T-cell (primary cell): ENCODE results near the gene UNC79. TPM values are rescaled to one million over a fixed set of nuclear protein-coding genes. Genes with fewer than 3 reads are reported as not detected.

Experiments
- ATAC-seq, 4 experiments: fragments of 200-7000 bp in 3 of 4; fragments of 150-1000 bp in 1 of 4; cut with Tn5 transposase; replicated peaks in 1 of 4; 1 replicate in 3 of 4; 2 replicates in 1 of 4; pipeline ENCODE4 v1.10.0; 2021; ENCODE audit warnings: moderate library complexity in 3 of 4, mild to moderate bottlenecking in 2 of 4, moderate number of reproducible peaks in 1 of 4
- CTCF ChIA-PET, 2 donors: fragments of 300-600 bp; sonication (Branson Sonifier 250); formaldehyde crosslinking; loops; one replicate each; lab custom pipeline; 2022; ENCODE audit warnings: antibody characterized with exemption in 2 of 2; lab: Charles Lee
- POLR2A ChIA-PET, 2 donors: fragments of 300-600 bp; sonication (Branson Sonifier 250); formaldehyde crosslinking; loops; one replicate each; lab custom pipeline; 2022; ENCODE audit warnings: antibody characterized with exemption in 2 of 2; lab: Charles Lee
- DNase-seq, 35 experiments: peaks; one replicate each; pipeline versions ENCODE4 v3.0.0 to v3.0.0-alpha.2; 2013 to 2023
- H3K27ac ChIP-seq: one replicate; pipeline ENCODE4 v1.5.1; 2013; ENCODE audit warnings: low read length
- H3K27me3 ChIP-seq, 2 experiments: replicated peaks in 1 of 2; 1 replicate in 1 of 2; 2 replicates in 1 of 2; pipeline versions ENCODE4 v1.6.1 to v1.7.0; 2013; ENCODE audit warnings: low read length in 1 of 2, mixed read lengths in 1 of 2; ENCODE audit not compliant: control insufficient read depth in 2 of 2, insufficient read depth in 2 of 2; ENCODE audit errors: extremely low read depth in 1 of 2
- H3K36me3 ChIP-seq, 2 donors: 1 replicate in 1 of 2; 2 replicates in 1 of 2; pipeline versions ENCODE4 v1.6.1 to v1.7.0; 2013; ENCODE audit warnings: low read length in 1 of 2; ENCODE audit not compliant: control insufficient read depth in 2 of 2, insufficient read depth in 1 of 2; ENCODE audit errors: extremely low read depth in 1 of 2
- H3K4me1 ChIP-seq, 2 experiments: 1 replicate in 1 of 2; 2 replicates in 1 of 2; pipeline versions ENCODE4 v1.6.1 to v1.7.0; 2013; ENCODE audit warnings: low read length in 2 of 2, mixed read lengths in 1 of 2; ENCODE audit not compliant: insufficient read depth in 2 of 2, control insufficient read depth in 1 of 2; ENCODE audit errors: extremely low read depth in 1 of 2
- H3K4me3 ChIP-seq, 2 donors: 1 replicate in 1 of 2; 2 replicates in 1 of 2; pipeline versions ENCODE4 v1.5.1 to v1.7.0; 2013; ENCODE audit warnings: mild to moderate bottlenecking in 2 of 2, low read length in 1 of 2, moderate library complexity in 1 of 2; ENCODE audit not compliant: control insufficient read depth in 1 of 2; ENCODE audit errors: extremely low read depth in 1 of 2
- H3K9me3 ChIP-seq: 2 replicates; pipeline ENCODE4 v1.7.0; 2013
- H3K27ac Mint-ChIP-seq, 2 donors: one replicate each; pipeline ENCODE4 v1.8.0; 2020 to 2021; ENCODE audit warnings: mild to moderate bottlenecking in 2 of 2, mixed read lengths in 2 of 2
- H3K27me3 Mint-ChIP-seq, 2 donors: one replicate each; pipeline ENCODE4 v1.8.0; 2021 to 2022; ENCODE audit warnings: mixed read lengths in 2 of 2
- H3K36me3 Mint-ChIP-seq: one replicate; pipeline ENCODE4 v1.8.0; 2021; ENCODE audit warnings: mixed read lengths
- H3K4me1 Mint-ChIP-seq, 3 donors: one replicate each; pipeline ENCODE4 v1.8.0; 2020 to 2022; ENCODE audit warnings: mixed read lengths in 3 of 3, mild to moderate bottlenecking in 1 of 3
- H3K4me3 Mint-ChIP-seq, 3 donors: one replicate each; pipeline ENCODE4 v1.8.0; 2020 to 2022; ENCODE audit warnings: mild to moderate bottlenecking in 3 of 3, mixed read lengths in 3 of 3, moderate library complexity in 3 of 3
- H3K9me3 Mint-ChIP-seq, 3 donors: one replicate each; pipeline ENCODE4 v1.8.0; 2020 to 2022; ENCODE audit warnings: mixed read lengths in 3 of 3
- WGBS: methylation state at CpG from one replicate; pipeline ENCODE4 v1.1.5; 2013; ENCODE audit warnings: missing lambda C conversion rate; ENCODE audit not compliant: insufficient coverage; 5-methylcytosine and 5-hydroxymethylcytosine counted together
- total RNA-seq, 35 experiments: library from RNA in 6 of 35; stranded (reverse) in 6 of 35; fragments of 120-200 nt in 1 of 35; gene quantifications; one replicate each; pipeline versions ENCODE4 v1.2.1 to v1.2.4 and lab custom pipeline; 2013 to 2026

UNC79 gene
- total RNA-seq, 5 donors from 2014 or later (not counting 1 experiment from before 2014, with no cell fraction given): 0.06 to 0.07 TPM; not detected in 3

- H3K27ac Mint-ChIP-seq: no peak overlapping the region
- H3K9me3 Mint-ChIP-seq: no peaks in the 10 kb centered on the region
- H3K36me3 ChIP-seq: no peaks in the 10 kb centered on the region
- ChIA-PET POLR2A (no interaction called here), CTCF (no interaction called here)
- H3K4me1 Mint-ChIP-seq: no peaks in the 10 kb centered on the region
- 87% methylated on average over 11 of the region's 21 CpGs for WGBS
- no peaks in the 10 kb centered on the region for H3K4me1 ChIP-seq
- H3K9me3 ChIP-seq: no peaks in the 10 kb centered on the region
- DNase-seq (no peak), ATAC-seq (no peak)
- no peaks in the 10 kb centered on the region for H3K27me3 ChIP-seq
- no peak overlapping the region for H3K4me3 Mint-ChIP-seq
- peaks cover 0 to 3% of the 10 kb centered on the region in 2 donors for H3K27me3 Mint-ChIP-seq
- H3K36me3 Mint-ChIP-seq: no peaks in the 10 kb centered on the region
- H3K4me3 ChIP-seq: no peak overlapping the region
- H3K27ac ChIP-seq: no peak overlapping the region
Observed at GRCh38 chr14:93725002-93725582, 294.4 kb downstream of the UNC79 start.

GRCh38 chr14:93725993-93726392 lies 295.3 kb downstream of the UNC79 start:
- Mint-ChIP-seq H3K27me3 (peaks cover 0 to 3% of the 10 kb centered on the region in 2 donors), H3K4me1 (no peaks in the 10 kb centered on the region), H3K4me3 (no peak overlapping the region), H3K27ac (no peak overlapping the region), H3K36me3 (no peaks in the 10 kb centered on the region), H3K9me3 (no peaks in the 10 kb centered on the region)
- no peaks in the 10 kb centered on the region for H3K9me3 ChIP-seq
- ATAC-seq (no peak), DNase-seq (no peak)
- CTCF ChIA-PET: no interaction called here
- WGBS: 100% methylated on average over 6 of the region's 9 CpGs
- H3K27me3 ChIP-seq: no peaks in the 10 kb centered on the region
- H3K27ac ChIP-seq: no peak overlapping the region
- H3K4me1 ChIP-seq: no peaks in the 10 kb centered on the region
- H3K4me3 ChIP-seq: no peak overlapping the region
- POLR2A ChIA-PET: no interaction called here
- no peaks in the 10 kb centered on the region for H3K36me3 ChIP-seq

GRCh38 chr14:93727039-93727740 lies 296.5 kb downstream of the UNC79 start:
- 74% methylated on average over 19 of the region's 23 CpGs for WGBS

GRCh38 chr14:93727917-93728650 lies 297.3 kb downstream of the UNC79 start:
- Mint-ChIP-seq H3K27me3 (peaks cover 0 to 3% of the 10 kb centered on the region in 2 donors), H3K27ac (no peak overlapping the region), H3K36me3 (no peaks in the 10 kb centered on the region), H3K9me3 (no peaks in the 10 kb centered on the region), H3K4me1 (no peaks in the 10 kb centered on the region), H3K4me3 (no peak overlapping the region)
- no peaks in the 10 kb centered on the region for H3K9me3 ChIP-seq
- H3K4me1 ChIP-seq: no peaks in the 10 kb centered on the region
- ATAC-seq: no peak
- ChIA-PET POLR2A (no interaction called here), CTCF (no interaction called here)
- no peaks in the 10 kb centered on the region for H3K36me3 ChIP-seq
- no peak for DNase-seq
- H3K27me3 ChIP-seq: no peaks in the 10 kb centered on the region
- H3K4me3 ChIP-seq: no peak overlapping the region
- WGBS: 85% methylated on average over 15 of the region's 19 CpGs
- H3K27ac ChIP-seq: no peak overlapping the region

More at GRCh38 chr14:93727039-93727740, 296.5 kb downstream of the UNC79 start:
- ChIA-PET POLR2A (no interaction called here), CTCF (no interaction called here)
- Histone ChIP-seq H3K36me3 (no peaks in the 10 kb centered on the region), H3K9me3 (no peaks in the 10 kb centered on the region), H3K27ac (no peak overlapping the region), H3K4me1 (no peaks in the 10 kb centered on the region), H3K4me3 (no peak overlapping the region), H3K27me3 (no peaks in the 10 kb centered on the region)
- ATAC-seq (no peak), DNase-seq (no peak)
- Mint-ChIP-seq H3K4me3 (no peak overlapping the region), H3K27me3 (peaks cover 0 to 3% of the 10 kb centered on the region in 2 donors), H3K27ac (no peak overlapping the region), H3K36me3 (no peaks in the 10 kb centered on the region), H3K4me1 (no peaks in the 10 kb centered on the region), H3K9me3 (no peaks in the 10 kb centered on the region)

GRCh38 chr14:93728651-93729016 lies 297.9 kb downstream of the UNC79 start:
- no peak overlapping the region for H3K4me3 ChIP-seq
- WGBS: 91% methylated on average over 5 of the region's 8 CpGs
- Mint-ChIP-seq H3K27me3 (peaks cover 0 to 3% of the 10 kb centered on the region in 2 donors), H3K27ac (no peak overlapping the region), H3K4me1 (no peaks in the 10 kb centered on the region), H3K4me3 (no peak overlapping the region), H3K36me3 (no peaks in the 10 kb centered on the region), H3K9me3 (no peaks in the 10 kb centered on the region)
- H3K9me3 ChIP-seq: no peaks in the 10 kb centered on the region
- DNase-seq (no peak), ATAC-seq (no peak)
- ChIA-PET POLR2A (no interaction called here), CTCF (no interaction called here)
- no peaks in the 10 kb centered on the region for H3K36me3 ChIP-seq
- H3K27ac ChIP-seq: no peak overlapping the region
- no peaks in the 10 kb centered on the region for H3K4me1 ChIP-seq
- no peaks in the 10 kb centered on the region for H3K27me3 ChIP-seq

GRCh38 chr14:93729993-93730392 lies 299.3 kb downstream of the UNC79 start:
- no CpG with 5 or more reads among the region's 10 CpGs for WGBS
- DNase-seq (no peak), ATAC-seq (no peak)
- H3K4me1 Mint-ChIP-seq: no peaks in the 10 kb centered on the region
- Histone ChIP-seq H3K4me3 (no peak overlapping the region), H3K27me3 (no peaks in the 10 kb centered on the region), H3K27ac (no peak overlapping the region), H3K9me3 (no peaks in the 10 kb centered on the region), H3K4me1 (no peaks in the 10 kb centered on the region), H3K36me3 (no peaks in the 10 kb centered on the region)
- H3K36me3 Mint-ChIP-seq: no peaks in the 10 kb centered on the region
- no peaks in the 10 kb centered on the region for H3K9me3 Mint-ChIP-seq
- no peak overlapping the region for H3K27ac Mint-ChIP-seq
- no peak overlapping the region for H3K4me3 Mint-ChIP-seq
- ChIA-PET POLR2A (no interaction called here), CTCF (no interaction called here)
- peaks cover 0 to 3% of the 10 kb centered on the region in 2 donors for H3K27me3 Mint-ChIP-seq
